ENCODE data around the gene PML.

Gene PML

DNA sequence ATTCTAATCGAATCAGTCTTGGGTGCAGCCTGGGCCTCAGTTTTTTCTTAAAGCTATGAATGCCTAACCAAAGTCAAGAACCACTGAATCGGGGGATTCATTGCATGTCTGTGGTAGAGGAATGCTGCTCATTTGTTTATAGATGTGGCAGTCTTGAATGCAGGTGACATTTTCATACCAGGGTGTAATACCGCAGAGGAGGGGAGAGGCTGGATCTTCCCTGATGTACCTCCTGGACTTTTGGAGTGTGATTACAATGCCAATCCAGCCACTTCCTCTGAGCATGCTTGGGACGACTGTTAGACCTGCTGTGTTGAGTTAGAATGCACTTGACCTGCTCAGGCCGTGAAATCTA is 45.1 kb downstream of the PML start:
- Histone ChIP-seq H2AFZ (ENCODE audit: low read length) (no peak overlapping the region), H3K27ac (ENCODE audit: low read depth, low read length, poor library complexity, severe bottlenecking) (no peak overlapping the region), H3K4me3 (ENCODE audit: low read depth, low read length, poor library complexity, severe bottlenecking) (no peak overlapping the region), H3K9ac (ENCODE audit: low read length) (no peak overlapping the region), H3K9me3 (ENCODE audit: low read length) (no peaks in the 10 kb centered on the region), H3K36me3 (ENCODE audit: insufficient read depth, low read length) (no peaks in the 10 kb centered on the region; the same call in 1 of the 2 replicates), H3K27me3 (ENCODE audit: insufficient read depth, low read length) (no peaks in the 10 kb centered on the region; the same call in 1 of the 2 replicates), H3K4me2 (ENCODE audit: low read length) (no peak overlapping the region), H3K9me2 (ENCODE audit: low read depth, low read length) (no peaks in the 10 kb centered on the region), H3F3A (ENCODE audit: insufficient read depth, low read length) (no peaks in the 10 kb centered on the region), H3K4me1 (ENCODE audit: insufficient read depth, low read length, severe bottlenecking) (no peaks in the 10 kb centered on the region), H3K79me2 (ENCODE audit: insufficient read depth, low read length) (no peaks in the 10 kb centered on the region), H4K20me1 (ENCODE audit: insufficient read depth, low read length) (no peaks in the 10 kb centered on the region)
- TF ChIP-seq CTCF (IDR thresholded peaks at IDR 0.05; ENCODE audit: low read length) (no peak), EZH2 (IDR thresholded peaks at IDR 0.05; ENCODE audit: borderline replicate concordance, low read length) (no peak)

GRCh38 chr15:74040109-74040850 is 45.8 kb downstream of the PML start:
- no peak overlapping the region for H3K9ac ChIP-seq (ENCODE audit: low read length)

GRCh38 chr15:74041311-74041756 is 46.8 kb downstream of the PML start:
- Histone ChIP-seq H3K27ac (ENCODE audit: low read depth, low read length, poor library complexity, severe bottlenecking) (no peak overlapping the region), H2AFZ (ENCODE audit: low read length) (no peak overlapping the region), H3K27me3 (ENCODE audit: insufficient read depth, low read length) (no peaks in the 10 kb centered on the region; the same call in 1 of the 2 replicates)

More at GRCh38 chr15:74040109-74040850, 45.8 kb downstream of the PML start:
- H4K20me1 ChIP-seq (ENCODE audit: insufficient read depth, low read length) = no peaks in the 10 kb centered on the region
- H3K4me1 ChIP-seq (ENCODE audit: insufficient read depth, low read length, severe bottlenecking) = no peaks in the 10 kb centered on the region
- no peak overlapping the region for H3K4me2 ChIP-seq (ENCODE audit: low read length)
- H3K27ac ChIP-seq (ENCODE audit: low read depth, low read length, poor library complexity, severe bottlenecking) = no peak overlapping the region
- no peak overlapping the region for H2AFZ ChIP-seq (ENCODE audit: low read length)
- no peaks in the 10 kb centered on the region for H3K36me3 ChIP-seq (ENCODE audit: insufficient read depth, low read length)
- H3K4me3 ChIP-seq (ENCODE audit: low read depth, low read length, poor library complexity, severe bottlenecking) = no peak overlapping the region
- TF ChIP-seq EZH2 (IDR thresholded peaks at IDR 0.05; ENCODE audit: borderline replicate concordance, low read length) = no peak
- H3F3A ChIP-seq (ENCODE audit: insufficient read depth, low read length) = no peaks in the 10 kb centered on the region
- no peaks in the 10 kb centered on the region for H3K79me2 ChIP-seq (ENCODE audit: insufficient read depth, low read length)
- H3K9me2 ChIP-seq (ENCODE audit: low read depth, low read length) = no peaks in the 10 kb centered on the region
- H3K9me3 ChIP-seq (ENCODE audit: low read length) = no peaks in the 10 kb centered on the region
- no peaks in the 10 kb centered on the region; the same call in 1 of the 2 replicates for H3K27me3 ChIP-seq (ENCODE audit: insufficient read depth, low read length)

More at GRCh38 chr15:74041311-74041756, 46.8 kb downstream of the PML start:
- H3K9me3 ChIP-seq (ENCODE audit: low read length) = no peaks in the 10 kb centered on the region
- TF ChIP-seq EZH2 (IDR thresholded peaks at IDR 0.05; ENCODE audit: borderline replicate concordance, low read length) (no peak), CTCF (IDR thresholded peaks at IDR 0.05; ENCODE audit: low read length) (no peak)
- H4K20me1 ChIP-seq (ENCODE audit: insufficient read depth, low read length) = no peaks in the 10 kb centered on the region
- H3K36me3 ChIP-seq (ENCODE audit: insufficient read depth, low read length) = no peaks in the 10 kb centered on the region
- H3K4me3 ChIP-seq (ENCODE audit: low read depth, low read length, poor library complexity, severe bottlenecking) = no peak overlapping the region
- H3K9me2 ChIP-seq (ENCODE audit: low read depth, low read length) = no peaks in the 10 kb centered on the region
- H3K79me2 ChIP-seq (ENCODE audit: insufficient read depth, low read length) = no peaks in the 10 kb centered on the region
- no peak overlapping the region for H3K9ac ChIP-seq (ENCODE audit: low read length)
- H3F3A ChIP-seq (ENCODE audit: insufficient read depth, low read length) = no peaks in the 10 kb centered on the region
- H3K4me1 ChIP-seq (ENCODE audit: insufficient read depth, low read length, severe bottlenecking) = no peaks in the 10 kb centered on the region
- H3K4me2 ChIP-seq (ENCODE audit: low read length) = no peak overlapping the region

Data from OCI-LY1 (cell line).